HG03565 (cell line): ENCODE measurements around the gene C7.
"Not testable (repeated sequence)": the region's sequence is repeated elsewhere in the genome, so short reads cannot be mapped to it uniquely, and the experiment has no call there.

Source experiments
- ATAC-seq: cut with Tn5 transposase; IDR thresholded peaks from one replicate; pipeline ENCODE4 v1.9.1; 2021; ENCODE audit warnings: mild to moderate bottlenecking, moderate library complexity; ENCODE audit not compliant: unreplicated experiment

C7 gene

GRCh38 chr5:40909264-40909663 is at the start of gene C7:
Gene C7 (plus strand): TSS chr5:40909497. CDS start chr5:40909611, 114 bp downstream.
- no peak for ATAC-seq

GRCh38 chr5:40860711-40861110 is 48.6 kb upstream of the C7 start:
- no peak for ATAC-seq

GRCh38 chr5:40865004-40865403 is 44.3 kb upstream of the C7 start:
- not testable (repeated sequence) for ATAC-seq

- no peak for ATAC-seq
Measured at GRCh38 chr5:40866844-40867243, 42.5 kb upstream of the C7 start.

- ATAC-seq: no peak
Measured at GRCh38 chr5:40869384-40869783, 39.9 kb upstream of the C7 start.

GRCh38 chr5:40871177-40871576 is 38.1 kb upstream of the C7 start:
- no peak for ATAC-seq

- not testable (repeated sequence) for ATAC-seq
Measured at GRCh38 chr5:40872253-40872652, 37.0 kb upstream of the C7 start.

- no peak for ATAC-seq
Measured at GRCh38 chr5:40873286-40873880, 35.9 kb upstream of the C7 start.

- ATAC-seq: no peak
Measured at GRCh38 chr5:40875958-40876357, 33.3 kb upstream of the C7 start.

- ATAC-seq: no peak
Measured at GRCh38 chr5:40877371-40877988, 31.8 kb upstream of the C7 start.

GRCh38 chr5:40879163-40879942 is 29.9 kb upstream of the C7 start:
- peak; percentile 59 for ATAC-seq

GRCh38 chr5:40882291-40882690 is 27.0 kb upstream of the C7 start:
- no peak for ATAC-seq

GRCh38 chr5:40883051-40883450 is 26.2 kb upstream of the C7 start:
- not testable (repeated sequence) for ATAC-seq

GRCh38 chr5:40895440-40896425 is 13.6 kb upstream of the C7 start:
- not testable (repeated sequence) for ATAC-seq

- ATAC-seq: peak; percentile 93
Measured at GRCh38 chr5:40904205-40904993, 4.9 kb upstream of the C7 start.

GRCh38 chr5:40904994-40905306 is 4.3 kb upstream of the C7 start:
- no peak for ATAC-seq

GRCh38 chr5:40906351-40906751 is 2.9 kb upstream of the C7 start:
- ATAC-seq: no peak

GRCh38 chr5:40909723-40910122 is 426 bp downstream of the C7 start:
- no peak for ATAC-seq

- no peak for ATAC-seq
Measured at GRCh38 chr5:40911266-40911665, 2.0 kb downstream of the C7 start.

- no peak for ATAC-seq
Measured at GRCh38 chr5:40914835-40915234, 5.5 kb downstream of the C7 start.
